HepG2 (cell line): ENCODE measurements around the gene AFF1. TPM values are rescaled to one million over a fixed set of nuclear protein-coding genes. Genes with fewer than 3 reads are reported as not detected.

Source experiments
- ATAC-seq: fragments of 200-7000 bp; cut with Tn5 transposase; 3 replicates; pipeline ENCODE4 v1.9.1; 2020; ENCODE audit warnings: mild to moderate bottlenecking, moderate library complexity
- BruUV-seq: library from RNA; stranded (reverse); fragments of 400-500 nt; replicated peaks from 2 replicates; lab custom pipeline; 2021; lab: Mats Ljungman, UMichigan
- CTCF ChIA-PET: fragments of 300-600 bp; formaldehyde crosslinking; extraction: SDS; loops from one replicate; lab custom pipeline; 2021; ENCODE audit warnings: low total read pairs, inconsistent platforms, low intra/inter-chr PET ratio; lab: Yijun Ruan, JAX
- POLR2A ChIA-PET: fragments of 350-600 bp; sonication (Branson Sonifier 250); formaldehyde crosslinking; loops from one replicate; lab custom pipeline; 2020; ENCODE audit warnings: antibody characterized with exemption, inconsistent platforms; lab: Yijun Ruan, JAX
- DNase-seq: peaks from one replicate; pipeline ENCODE4 v3.0.0-alpha.2; 2015; ENCODE audit warnings: low spot score
- FAIRE-seq: peaks from 3 replicates; lab custom pipeline; 2011; peaks lifted over from hg19 to GRCh38; lab: Jason Lieb, UNC
- H2AFZ ChIP-seq: one replicate; pipeline ENCODE4 v1.6.1; 2011; ENCODE audit warnings: low read length, inconsistent platforms
- H3K27ac ChIP-seq: fragments of 300-600 bp; 3 replicates; pipeline ENCODE4 v1.8.0; 2011; ENCODE audit warnings: mixed run types, mild to moderate bottlenecking, mixed read lengths, low read length, inconsistent platforms; ENCODE audit not compliant: insufficient read depth; ENCODE audit errors: extremely low read length
- H3K27me3 ChIP-seq, 2 experiments: fragments of 200-600 bp in 1 of 2; 2 replicates in 1 of 2; 3 replicates in 1 of 2; pipeline versions ENCODE4 v1.6.0 to v1.8.0; 2011; ENCODE audit warnings: low read length in 2 of 2, mild to moderate bottlenecking in 2 of 2, moderate library complexity in 2 of 2, inconsistent platforms in 1 of 2; ENCODE audit not compliant: insufficient read depth in 2 of 2, control insufficient read depth in 1 of 2
- H3K36me3 ChIP-seq, 2 experiments: fragments of 200-600 bp in 1 of 2; replicated peaks in 1 of 2; 2 replicates in 1 of 2; 3 replicates in 1 of 2; pipeline versions ENCODE4 v1.5.1 to v1.8.0; 2011; ENCODE audit warnings: low read length in 2 of 2, inconsistent platforms in 1 of 2; ENCODE audit not compliant: insufficient read depth in 2 of 2, control insufficient read depth in 1 of 2
- H3K4me1 ChIP-seq: 2 replicates; pipeline ENCODE4 v1.5.1; 2012; ENCODE audit warnings: low read length, inconsistent platforms; ENCODE audit not compliant: insufficient read depth
- H3K4me2 ChIP-seq: 2 replicates; pipeline ENCODE4 v1.6.0; 2011; ENCODE audit warnings: low read depth, low read length, inconsistent platforms
- H3K4me3 ChIP-seq, 3 experiments: fragments of 200-600 bp in 1 of 3; sonication (generic), shearing (Covaris generic) in 1 of 3; replicated peaks in 1 of 3; 2 replicates each; pipeline ENCODE4 v1.5.1; 2011 to 2016; ENCODE audit warnings: low read length in 3 of 3, inconsistent platforms in 2 of 3, low read depth in 2 of 3, mild to moderate bottlenecking in 2 of 3, control low read depth in 1 of 3, mixed read lengths in 1 of 3; ENCODE audit not compliant: insufficient read depth in 1 of 3
- H3K79me2 ChIP-seq: one replicate; pipeline ENCODE4 v1.6.1; 2011; ENCODE audit warnings: low read length, inconsistent platforms; ENCODE audit not compliant: insufficient read depth
- H3K9ac ChIP-seq: 2 replicates; pipeline ENCODE4 v1.6.0; 2011; ENCODE audit warnings: mild to moderate bottlenecking, low read depth, low read length, inconsistent platforms; ENCODE audit not compliant: insufficient read depth
- H3K9me3 ChIP-seq: 2 replicates; pipeline ENCODE4 v1.5.1; 2012; ENCODE audit warnings: mild to moderate bottlenecking, low read length
- H4K20me1 ChIP-seq: 2 replicates; pipeline ENCODE4 v1.6.0; 2011; ENCODE audit warnings: inconsistent platforms, mild to moderate bottlenecking, low read length, moderate library complexity; ENCODE audit not compliant: insufficient read depth
- ETS1 ChIP-seq: sonication (generic); formaldehyde crosslinking; IDR thresholded peaks from 2 replicates; pipeline ENCODE4 v1.4.0; 2020; ENCODE audit warnings: missing genetic modification reagents
- FOXP1 ChIP-seq, 2 experiments: fragments of 450-650 bp in 1 of 2; IDR thresholded peaks; 2 replicates each; pipeline ENCODE4 v1.6.1; 2017 to 2018; ENCODE audit warnings: antibody characterized with exemption in 1 of 2
- KDM5A ChIP-seq: fragments of 200-600 bp; sonication (generic); IDR thresholded peaks from 2 replicates; pipeline ENCODE4 v1.7.0; 2018; ENCODE audit warnings: antibody characterized with exemption, mild to moderate bottlenecking, low read length, borderline replicate concordance
- MED8 ChIP-seq: sonication (generic); formaldehyde crosslinking; IDR thresholded peaks from 2 replicates; pipeline ENCODE4 v1.8.1; 2023; ENCODE audit warnings: mild to moderate bottlenecking, missing genetic modification reagents; ENCODE audit not compliant: insufficient replicate concordance
- TFDP2 ChIP-seq: sonication (generic); formaldehyde crosslinking; IDR thresholded peaks from 2 replicates; pipeline ENCODE4 v1.4.0; 2020; ENCODE audit warnings: missing genetic modification reagents
- ZBTB26 ChIP-seq: IDR thresholded peaks from 2 replicates; pipeline ENCODE4 v1.6.1; 2016; ENCODE audit warnings: missing compliant biosample characterization, missing genetic modification reagents, borderline replicate concordance
- ZNF451 ChIP-seq: sonication (generic); formaldehyde crosslinking; IDR thresholded peaks from 2 replicates; pipeline ENCODE4 v1.5.0; 2020; ENCODE audit warnings: mild to moderate bottlenecking, missing genetic modification reagents
- ZNF510 ChIP-seq: sonication (generic); formaldehyde crosslinking; IDR thresholded peaks from 2 replicates; pipeline ENCODE4 v1.4.0; 2020; ENCODE audit warnings: low read depth, mild to moderate bottlenecking, missing genetic modification reagents
- WGBS: methylation state at CpG from one replicate; pipeline ENCODE4 v1.1.6; 2017; ENCODE audit warnings: low lambda C conversion rate; 5-methylcytosine and 5-hydroxymethylcytosine counted together
- in situ Hi-C: cut with HindIII; loops from 2 replicates; pipeline ENCODE4 v1.10.0; 2017; ENCODE audit warnings: low pct_unique_long_range_greater_than_20kb; ENCODE audit not compliant: extremely low pct_ligation_motif_present
- intact Hi-C: fragments of 100-400 bp; cut with micrococcal nuclease; formaldehyde crosslinking; loops from one replicate; pipeline ENCODE4 v1.10.0; 2022; ENCODE audit not compliant: unreplicated experiment
- polyA plus RNA-seq, 8 experiments: library from polyadenylated mRNA; depleted of rRNA in 3 of 8; stranded (reverse) in 7 of 8; unstranded in 1 of 8; fragments of >200 nt; fragmentation: Illumina TruSeq in 4 of 8; extraction: Trizol in 4 of 8; gene quantifications; 2 replicates each; pipeline versions ENCODE4 v1.2.1 to v1.2.3, GENCODE V29; 2011 to 2016; ENCODE audit warnings: low read depth in 4 of 8, missing spikeins in 1 of 8, mixed read lengths in 1 of 8; ENCODE audit not compliant: insufficient read depth in 1 of 8
- total RNA-seq, 5 experiments: library from RNA; depleted of rRNA; stranded (reverse); fragments of >200 nt; fragmentation: Illumina TruSeq; extraction: Trizol; gene quantifications; 2 replicates each; pipeline ENCODE4 v1.2.3, GENCODE V29; 2016; ENCODE audit warnings: low read depth in 1 of 5

AFF1 gene
- total and polyA plus RNA-seq, 2 of the 13 experiments (the other 11 are each of a cell fraction or from before 2014, with no cell fraction given), result 15.5 to 15.9 TPM

- in situ Hi-C loops, result no loop called here
- no peaks in the 10 kb centered on the region for H3K36me3 ChIP-seq
- H2AFZ ChIP-seq, result no peak overlapping the region
- no peaks in the 10 kb centered on the region for H3K79me2 ChIP-seq
- no peaks in the 10 kb centered on the region for H3K27me3 ChIP-seq
- POLR2A ChIA-PET, result no interaction called here
- ATAC-seq (no peak), FAIRE-seq (no peak), DNase-seq (no peak)
- no peaks in the 10 kb centered on the region for H3K9me3 ChIP-seq
- no peak overlapping the region for H3K4me2 ChIP-seq
- no peak overlapping the region for H3K4me3 ChIP-seq
- 91% methylated on average over 2 of the region's 2 CpGs for WGBS
- H3K27ac ChIP-seq, result no peak overlapping the region
- H3K4me1 ChIP-seq, result no peaks in the 10 kb centered on the region
- CTCF ChIA-PET, result no interaction called here
- H4K20me1 ChIP-seq, result no peaks in the 10 kb centered on the region
- intact Hi-C loops, result no loop called here
- no TSS peak for BruUV-seq
- H3K9ac ChIP-seq, result no peak overlapping the region
- TF ChIP-seq ETS1 (CRISPR knock-in tag) (no peak), ZNF510 (CRISPR knock-in tag) (no peak), MED8 (CRISPR knock-in tag) (no peak), TFDP2 (CRISPR knock-in tag) (no peak), ZBTB26 (no peak), KDM5A (no peak), ZNF451 (no peak), FOXP1 (IDR thresholded peaks at IDR 0.05) (no peak), FOXP1 (CRISPR knock-in tag; IDR thresholded peaks at IDR 0.05) (no peak)
Measured at GRCh38 chr4:86908251-86908657, 26.6 kb upstream of the AFF1 start.
